Measurements from ENCODE around the gene BAIAP2.
"Not testable (repeated sequence)": the region's sequence is repeated elsewhere in the genome, so short reads cannot be mapped to it uniquely, and the experiment has no call there.

Gene BAIAP2

GRCh38 chr17:81148571-81148970, 113.6 kb downstream of the BAIAP2 start:
- no peak for DNase-seq

- DNase-seq, result no peak
Measured at GRCh38 chr17:81148986-81149533, 114.1 kb downstream of the BAIAP2 start.

GRCh38 chr17:81150377-81151077, 115.6 kb downstream of the BAIAP2 start:
- no peak for DNase-seq

- no peak for DNase-seq
Measured at GRCh38 chr17:81151278-81151677, 116.3 kb downstream of the BAIAP2 start.

GRCh38 chr17:81152288-81152828, 117.4 kb downstream of the BAIAP2 start:
- no peak for DNase-seq

- no peak for DNase-seq
Measured at GRCh38 chr17:81153340-81153803, 118.4 kb downstream of the BAIAP2 start.

GRCh38 chr17:81154016-81154415, 119.1 kb downstream of the BAIAP2 start:
- not testable (repeated sequence) for DNase-seq

- DNase-seq, result no peak
Measured at GRCh38 chr17:81154961-81155360, 120.0 kb downstream of the BAIAP2 start.

- no peak for DNase-seq
Measured at GRCh38 chr17:81156866-81157805, 122.2 kb downstream of the BAIAP2 start.

GRCh38 chr17:81157848-81158687, 123.1 kb downstream of the BAIAP2 start:
- no peak for DNase-seq

- DNase-seq, result no peak
Measured at GRCh38 chr17:81158688-81159590, 124.0 kb downstream of the BAIAP2 start.

GRCh38 chr17:81159611-81160265, 124.8 kb downstream of the BAIAP2 start:
- DNase-seq, result no peak

- DNase-seq, result no peak
Measured at GRCh38 chr17:81160306-81160705, 125.4 kb downstream of the BAIAP2 start.

- no peak for DNase-seq
Measured at GRCh38 chr17:81160747-81161453, 125.9 kb downstream of the BAIAP2 start.

- no peak for DNase-seq
Measured at GRCh38 chr17:81161536-81161935, 126.6 kb downstream of the BAIAP2 start.

- DNase-seq, result no peak
Measured at GRCh38 chr17:81161972-81162371, 127.0 kb downstream of the BAIAP2 start.

GRCh38 chr17:81162491-81162890, 127.5 kb downstream of the BAIAP2 start:
- no peak for DNase-seq

- DNase-seq, result no peak
Measured at GRCh38 chr17:81163051-81163695, 128.2 kb downstream of the BAIAP2 start.

- DNase-seq, result no peak
Measured at GRCh38 chr17:81163703-81164370, 128.9 kb downstream of the BAIAP2 start.

All from NCI-H2107 (cell line).